Hematopoietic multipotent progenitor cell treated with erythropoietin and hydrocortisone succinate and interleukin-3 and kit ligand, for 8 days (in vitro differentiated cells): ENCODE data around the gene STX5.
A peak's percentile ranks its signal among the peaks of the same experiment; 100 is the strongest.
"Not testable (repeated sequence)": the region's sequence is repeated elsewhere in the genome, so short reads cannot be mapped to it uniquely, and the experiment has no call there.

ENCODE experiments used
- DNase-seq: peaks from one replicate; pipeline ENCODE4 v3.0.0-alpha.2; 2015

STX5 gene

DNA sequence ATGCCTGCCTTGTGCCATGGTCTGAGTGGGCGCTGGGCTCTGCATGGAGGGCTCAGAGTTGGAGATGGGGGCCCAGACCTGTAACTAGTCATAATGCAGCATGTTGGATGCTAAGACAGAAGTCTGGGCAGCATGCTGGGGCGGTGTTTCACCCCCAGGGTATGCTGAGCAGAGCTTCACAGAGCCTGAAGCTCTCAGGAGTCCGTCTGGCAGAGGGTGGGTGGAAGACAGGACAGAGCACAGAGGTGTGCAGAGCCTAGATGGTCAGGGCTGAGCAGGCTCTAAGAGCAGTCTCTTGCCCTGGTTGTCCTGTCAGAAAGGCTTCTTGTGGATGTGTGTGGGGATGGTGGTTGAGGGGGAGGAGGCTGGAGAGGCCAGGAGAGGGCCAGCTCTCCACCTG lies 53.4 kb downstream of the STX5 start:
- DNase-seq: no peak

DNA sequence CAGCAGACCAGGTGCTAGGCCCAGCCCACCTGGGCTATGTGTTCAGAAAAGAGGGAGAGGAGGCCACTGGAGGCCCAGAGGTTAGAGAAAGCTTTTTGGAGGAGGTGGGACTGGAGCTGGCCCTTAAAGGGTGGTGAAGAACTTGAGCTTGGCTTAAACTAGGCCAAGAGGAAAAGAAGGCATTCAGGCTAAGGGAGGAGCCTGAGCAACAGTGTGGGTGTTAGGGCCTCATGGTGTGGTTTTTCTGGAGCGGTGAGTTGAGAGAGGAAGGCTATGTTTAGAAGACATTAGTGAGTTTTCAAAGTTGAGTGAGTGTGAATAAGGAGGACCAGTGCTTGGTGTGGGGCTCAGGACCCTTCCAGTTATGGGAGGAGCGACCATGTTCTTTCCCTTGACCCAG lies 54.5 kb downstream of the STX5 start:
- DNase-seq: no peak

DNA sequence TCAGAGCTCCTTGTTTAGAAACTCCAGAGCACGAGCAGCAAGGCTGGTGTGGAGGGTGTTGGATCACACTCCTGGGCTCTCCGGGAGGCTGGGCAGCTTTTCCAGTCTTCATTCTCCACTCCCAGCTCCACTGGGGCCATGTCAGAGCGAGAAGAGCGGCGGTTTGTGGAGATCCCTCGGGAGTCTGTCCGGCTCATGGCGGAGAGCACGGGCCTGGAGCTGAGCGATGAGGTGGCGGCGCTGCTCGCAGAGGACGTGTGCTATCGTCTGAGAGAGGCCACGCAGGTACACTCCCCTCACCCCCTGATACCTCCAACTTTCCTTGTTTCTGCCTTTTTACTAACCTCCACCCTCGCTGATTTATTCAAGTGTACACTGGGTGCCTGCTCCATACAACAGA lies 56.2 kb downstream of the STX5 start:
- DNase-seq: no peak

DNA sequence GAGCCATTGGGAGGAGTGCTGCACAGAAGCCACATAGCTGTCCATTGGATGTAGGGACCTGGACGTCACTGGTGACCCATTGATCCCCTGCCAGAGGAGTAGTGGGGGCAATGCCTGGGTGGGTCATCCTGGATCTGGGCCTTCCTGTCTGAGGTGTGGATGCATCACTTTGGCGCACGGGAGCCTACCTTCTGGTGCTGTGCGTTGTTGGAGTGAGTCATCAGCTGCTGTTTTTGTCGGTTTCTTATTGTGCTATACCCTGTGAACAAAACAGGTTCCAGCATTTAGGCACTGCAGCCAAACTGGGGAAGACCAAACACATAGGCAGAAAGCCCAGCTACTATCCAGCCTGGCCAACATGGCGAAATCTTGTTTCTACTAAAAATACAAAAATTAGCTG lies 57.4 kb downstream of the STX5 start:
- DNase-seq: no peak

DNA sequence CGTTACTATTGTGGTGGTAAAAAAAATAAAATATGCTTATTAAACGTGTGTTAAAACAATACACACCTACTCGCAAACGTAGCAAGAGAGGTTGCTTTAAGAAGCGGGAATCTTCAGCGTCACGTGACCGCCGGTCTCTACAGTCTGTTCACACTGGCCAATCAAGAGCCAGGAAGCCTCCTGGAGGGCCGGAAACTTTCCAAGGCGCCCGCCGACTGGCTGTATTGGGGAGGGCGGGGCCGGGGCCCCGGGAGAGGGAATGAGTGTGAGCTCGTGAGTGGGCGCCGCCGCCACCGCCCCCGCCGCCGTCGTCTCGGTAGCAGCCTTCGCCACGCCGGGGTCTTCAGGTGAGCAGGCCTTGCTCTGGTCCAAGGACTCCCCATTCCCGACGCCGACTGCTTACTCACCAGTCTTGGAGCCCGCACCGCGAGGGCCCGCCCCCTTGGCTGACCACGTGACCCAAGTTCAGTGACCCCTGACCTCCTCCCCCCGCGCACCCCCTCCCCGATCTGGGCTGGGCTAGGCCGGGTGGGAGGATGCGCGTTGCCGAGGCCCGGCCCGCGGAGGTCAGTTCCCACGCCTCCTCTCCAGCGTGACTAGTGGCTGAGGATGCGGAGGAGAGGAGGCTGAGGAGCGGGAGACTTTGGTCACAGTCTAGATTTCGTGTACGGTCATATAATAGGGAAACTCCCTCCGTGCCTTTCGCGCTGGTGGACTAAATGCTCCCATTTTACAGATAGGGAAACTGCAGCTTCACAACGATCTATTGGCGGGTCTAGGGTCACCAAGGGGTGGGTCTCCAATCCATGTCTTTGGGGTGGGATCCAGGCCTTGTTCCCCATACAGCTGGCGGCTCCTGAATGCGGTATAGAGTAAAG lies 60.5 kb downstream of the STX5 start, which contains the start of gene TAF6L:
TAF6L (plus strand) TSS at position 253 of the 878 bp plus-strand sequence. CDS start 4,388 bp downstream, outside the sequence.
- peak; percentile 98 for DNase-seq

DNA sequence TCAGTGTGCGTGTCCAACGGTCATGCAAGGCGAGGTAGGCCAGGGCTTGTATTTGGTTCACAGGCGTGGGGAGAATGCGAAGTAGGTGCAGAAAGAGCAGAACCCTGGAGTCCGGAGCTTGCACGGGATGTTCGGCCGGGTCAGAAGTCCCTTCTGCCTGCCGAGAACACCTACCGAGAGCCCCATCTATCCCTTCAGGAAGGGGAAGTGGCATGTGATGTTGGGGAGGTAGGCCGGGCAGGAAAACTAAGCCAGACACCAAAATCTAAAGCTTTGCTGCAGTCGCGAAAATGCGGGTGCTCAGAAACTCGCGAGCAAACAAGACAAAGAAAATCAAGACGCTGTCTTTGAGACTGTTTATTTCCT lies 61.1 kb downstream of the STX5 start:
- DNase-seq: no peak

DNA sequence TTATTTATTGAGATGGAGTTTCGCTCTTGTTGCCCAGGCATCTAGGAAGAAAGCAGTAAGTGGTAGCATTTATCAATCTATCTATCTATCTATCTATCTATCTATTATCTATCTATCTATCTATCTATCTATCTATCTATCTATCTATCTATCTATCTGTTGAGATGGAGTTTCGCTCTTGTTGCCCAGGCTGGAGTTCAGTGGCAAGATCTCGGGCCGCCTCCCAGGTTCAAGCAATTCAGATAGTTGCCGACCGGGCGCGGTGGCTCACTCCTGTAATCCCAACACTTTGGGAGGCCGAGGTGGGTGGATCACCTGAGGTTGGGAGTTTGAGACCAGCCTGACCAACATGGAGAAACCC lies 71.0 kb downstream of the STX5 start:
- not testable (repeated sequence) for DNase-seq

DNA sequence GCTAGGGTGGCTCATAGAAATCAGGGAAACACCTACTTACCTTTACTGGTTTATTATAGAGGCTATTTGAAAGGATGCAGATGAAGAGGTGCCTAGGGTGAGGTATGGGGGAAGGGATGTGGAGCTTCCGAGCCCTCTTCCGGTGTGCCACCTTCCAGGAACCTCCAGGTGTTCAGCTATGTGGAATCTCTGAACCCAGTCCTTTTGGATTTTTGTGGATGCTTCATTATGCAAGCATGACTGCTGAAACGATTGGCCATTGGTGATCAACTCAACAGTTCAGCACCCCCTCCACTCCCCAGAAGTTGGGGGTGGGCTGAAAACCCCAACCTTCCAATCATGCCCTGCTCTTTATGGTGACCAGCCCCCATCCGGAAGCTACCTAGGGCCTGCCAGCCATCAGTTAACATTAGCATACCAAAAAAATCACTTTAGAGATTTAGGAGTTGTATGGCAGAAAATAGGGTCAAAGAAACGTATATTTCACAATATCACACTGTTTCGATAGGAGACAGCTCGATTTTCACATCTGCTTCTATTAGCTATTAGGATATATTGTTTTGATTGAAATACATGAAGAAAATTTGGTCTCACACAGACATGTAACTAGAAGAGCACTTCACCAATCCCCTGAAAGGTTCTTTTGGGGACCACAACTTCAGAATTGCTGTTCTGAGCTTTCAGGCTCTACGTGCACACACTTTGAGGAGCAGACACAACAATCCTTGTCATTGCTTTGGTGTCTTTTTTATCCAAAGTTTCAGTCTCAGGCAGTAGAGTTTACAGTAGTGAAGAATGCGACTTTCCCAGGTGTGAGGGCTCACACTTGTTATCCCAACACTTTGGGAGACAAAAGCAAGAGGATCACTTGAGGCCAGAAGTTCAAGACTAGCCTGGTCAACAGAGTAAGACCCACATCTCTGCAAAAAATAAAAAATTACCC lies 73.7 kb downstream of the STX5 start:
- no peak for DNase-seq
